ENCODE data around the gene FYN.

FYN gene

DNA sequence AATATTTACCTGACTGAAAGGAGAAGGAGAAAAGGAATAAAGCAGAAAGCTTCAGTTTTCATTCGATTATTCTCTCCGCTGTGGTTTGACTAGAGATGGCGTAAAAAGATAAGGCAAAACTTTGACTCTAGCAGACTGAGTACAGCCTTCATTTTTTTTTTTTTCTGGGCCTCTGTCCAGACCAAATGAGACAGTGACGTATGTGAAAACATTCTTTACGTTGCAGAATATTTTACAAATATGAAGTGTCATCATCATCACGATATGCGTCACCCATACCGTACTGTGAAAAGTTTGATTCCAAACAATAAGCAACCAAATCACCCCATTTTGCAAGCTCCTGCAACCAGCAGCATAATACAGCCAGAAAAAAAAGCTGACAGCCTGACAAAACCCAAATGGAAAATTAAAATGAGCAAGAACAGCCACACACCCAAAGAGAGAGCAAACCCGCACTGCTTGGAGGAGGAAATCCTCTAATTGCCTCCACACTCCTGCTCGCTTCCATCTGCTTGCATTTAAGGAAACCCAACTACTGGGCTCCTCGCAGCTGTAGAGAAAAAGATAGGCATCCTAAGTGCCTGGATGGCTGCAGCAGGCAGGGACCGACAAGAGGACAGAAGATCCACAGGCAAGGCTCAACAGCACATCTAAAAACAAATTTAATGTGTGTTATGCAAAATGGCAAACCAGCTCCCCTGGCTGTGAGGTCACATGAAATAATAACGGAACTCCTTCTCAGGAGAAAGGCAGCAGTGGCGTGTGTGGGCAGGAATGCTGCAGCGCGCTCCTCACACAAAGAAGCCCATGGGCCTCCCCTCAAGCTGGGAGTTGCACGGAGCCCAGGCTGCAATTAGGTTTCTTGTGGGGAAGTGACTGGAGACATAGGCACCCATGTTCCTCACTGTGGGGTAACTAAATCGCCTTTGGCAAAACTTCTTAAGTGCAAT, 113.1 kb downstream of the FYN start:
- H3K4me3 ChIP-seq (ENCODE audit: low read depth, low read length): no peak overlapping the region
- H3K9me3 ChIP-seq (ENCODE audit: control insufficient read depth, insufficient read depth, low read depth, low read length): no peaks in the 10 kb centered on the region
- peaks cover 11% of the 10 kb centered on the region for H3K4me1 ChIP-seq (ENCODE audit: control insufficient read depth, insufficient read depth, low read length)
- peaks cover 0 to 10% of the 10 kb centered on the region in 2 experiments; a peak in 1 of 3 replicates for H3K36me3 ChIP-seq (ENCODE audit: control insufficient read depth in 2 of 2, insufficient read depth in 1 of 2, low read length in 2 of 2)
- POLR2A ChIA-PET: no interaction called here
- no peak overlapping the region for H3K27ac ChIP-seq (ENCODE audit: extremely low read depth, low read depth, low read length)
- no peak for TF ChIP-seq ZBTB7A (tag by site-specific recombination; IDR thresholded peaks at IDR 0.05; ENCODE audit: low read depth)
- TF ChIP-seq EGR2 (tag by site-specific recombination; IDR thresholded peaks at IDR 0.05; ENCODE audit: low read depth): no peak
- no peak for TF ChIP-seq YY1 (tag by site-specific recombination; IDR thresholded peaks at IDR 0.05)
- TF ChIP-seq ZFP37 (tag by site-specific recombination; IDR thresholded peaks at IDR 0.05): no peak
- no peak for TF ChIP-seq ZNF768 (tag by site-specific recombination; IDR thresholded peaks at IDR 0.05)
- TF ChIP-seq ZBTB1 (tag by site-specific recombination; IDR thresholded peaks at IDR 0.05): no peak
- no peak for TF ChIP-seq ZNF37A (tag by site-specific recombination; IDR thresholded peaks at IDR 0.05)
- no peak for TF ChIP-seq ZNF391 (tag by site-specific recombination; IDR thresholded peaks at IDR 0.05; ENCODE audit: borderline replicate concordance, low read depth)
- no peak for TF ChIP-seq ZNF776 (tag by site-specific recombination; IDR thresholded peaks at IDR 0.05; ENCODE audit: borderline replicate concordance)
- no peak for TF ChIP-seq ZBTB8A (tag by site-specific recombination; IDR thresholded peaks at IDR 0.05)
- TF ChIP-seq ZNF791 (tag by site-specific recombination; IDR thresholded peaks at IDR 0.05): no peak
- TF ChIP-seq YY2 (tag by site-specific recombination; IDR thresholded peaks at IDR 0.05): no peak
- no peak for TF ChIP-seq ZFP41 (tag by site-specific recombination; IDR thresholded peaks at IDR 0.05; ENCODE audit: borderline replicate concordance)
- no peak for TF ChIP-seq ZNF266 (tag by site-specific recombination; IDR thresholded peaks at IDR 0.05; ENCODE audit: low read depth)
- TF ChIP-seq ZBTB48 (tag by site-specific recombination; IDR thresholded peaks at IDR 0.05): no peak
- TF ChIP-seq RBAK (tag by site-specific recombination; IDR thresholded peaks at IDR 0.05): no peak
- TF ChIP-seq ZFP69B (tag by site-specific recombination; IDR thresholded peaks at IDR 0.05): no peak
- no peak for TF ChIP-seq HOXD13 (CRISPR knock-in tag; IDR thresholded peaks at IDR 0.05; ENCODE audit: borderline replicate concordance)
- no peak for TF ChIP-seq ZNF658 (tag by site-specific recombination; IDR thresholded peaks at IDR 0.05)
- TF ChIP-seq, protein P1, sequence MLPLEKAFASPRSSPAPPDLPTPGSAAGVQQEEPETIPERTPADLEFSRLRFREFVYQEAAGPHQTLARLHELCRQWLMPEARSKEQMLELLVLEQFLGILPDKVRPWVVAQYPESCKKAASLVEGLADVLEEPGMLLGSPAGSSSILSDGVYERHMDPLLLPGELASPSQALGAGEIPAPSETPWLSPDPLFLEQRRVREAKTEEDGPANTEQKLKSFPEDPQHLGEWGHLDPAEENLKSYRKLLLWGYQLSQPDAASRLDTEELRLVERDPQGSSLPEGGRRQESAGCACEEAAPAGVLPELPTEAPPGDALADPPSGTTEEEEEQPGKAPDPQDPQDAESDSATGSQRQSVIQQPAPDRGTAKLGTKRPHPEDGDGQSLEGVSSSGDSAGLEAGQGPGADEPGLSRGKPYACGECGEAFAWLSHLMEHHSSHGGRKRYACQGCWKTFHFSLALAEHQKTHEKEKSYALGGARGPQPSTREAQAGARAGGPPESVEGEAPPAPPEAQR (tag by site-specific recombination; IDR thresholded peaks at IDR 0.05): no peak
- CTCF ChIA-PET: interaction anchor here (0.6 to 1.0 kb wide), 3 partner anchors 20 to 257 kb away, joined by 3 to 6 read pairs (median 4); no protein-coding TSS in a partner anchor

GRCh38 chr6:111759331-111759835, 113.9 kb downstream of the FYN start:
- Histone ChIP-seq H3K36me3 (ENCODE audit: control insufficient read depth in 2 of 2, insufficient read depth in 1 of 2, low read length in 2 of 2) (peaks cover 0 to 10% of the 10 kb centered on the region in 2 experiments; a peak in 1 of 3 replicates), H3K27ac (ENCODE audit: extremely low read depth, low read depth, low read length) (no peak overlapping the region), H3K9me3 (ENCODE audit: control insufficient read depth, insufficient read depth, low read depth, low read length) (no peaks in the 10 kb centered on the region), H3K4me1 (ENCODE audit: control insufficient read depth, insufficient read depth, low read length) (peaks cover 11% of the 10 kb centered on the region), H3K4me3 (ENCODE audit: low read depth, low read length) (no peak overlapping the region)
- ChIA-PET POLR2A (no interaction called here), CTCF (interaction anchor here (0.6 to 1.0 kb wide), 3 partner anchors 21 to 258 kb away, joined by 3 to 6 read pairs (median 4); no protein-coding TSS in a partner anchor)
- no peak for TF ChIP-seq ZNF311 (tag by site-specific recombination; IDR thresholded peaks at IDR 0.05; ENCODE audit: borderline replicate concordance)
- no peak for TF ChIP-seq ZNF112 (tag by site-specific recombination; IDR thresholded peaks at IDR 0.05)

Measured in HEK293 (cell line).